SKM-1 (cell line): Measurements from ENCODE around the gene RBM33.
"Not testable (repeated sequence)": the region's sequence is repeated elsewhere in the genome, so short reads cannot be mapped to it uniquely, and the experiment has no call there.

Experiments
- DNase-seq: peaks from one replicate; lab custom pipeline; 2025; ENCODE audit not compliant: unreplicated experiment; lab: John Stamatoyannopoulos, UW

Gene RBM33

DNA sequence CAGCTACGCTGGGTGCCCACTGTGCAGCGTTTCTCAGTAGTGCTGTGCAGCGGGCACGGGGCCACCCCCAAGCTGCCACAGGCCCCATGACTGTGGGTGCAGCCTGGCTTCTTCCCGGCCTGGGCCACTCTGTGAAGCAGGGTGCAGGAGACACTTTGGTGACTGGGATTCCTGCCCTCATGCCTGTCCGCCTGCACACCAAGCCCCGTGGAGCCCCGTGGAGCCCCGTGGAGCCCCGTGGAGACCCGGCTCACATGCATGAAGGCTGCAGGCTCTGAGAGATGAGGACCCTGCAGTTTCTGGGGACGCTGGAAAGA is 171.7 kb downstream of the RBM33 start:
- no peak for DNase-seq

- no peak for DNase-seq
Measured at GRCh38 chr7:155816996-155817395, 172.5 kb downstream of the RBM33 start.

GRCh38 chr7:155817515-155817914 is 173.1 kb downstream of the RBM33 start:
- not testable (repeated sequence) for DNase-seq

- DNase-seq = no peak
Measured at GRCh38 chr7:155818154-155818819, 173.8 kb downstream of the RBM33 start.

- DNase-seq = no peak
Measured at GRCh38 chr7:155818820-155819168, 174.3 kb downstream of the RBM33 start.

- no peak for DNase-seq
Measured at GRCh38 chr7:155819186-155819585, 174.7 kb downstream of the RBM33 start.

DNA sequence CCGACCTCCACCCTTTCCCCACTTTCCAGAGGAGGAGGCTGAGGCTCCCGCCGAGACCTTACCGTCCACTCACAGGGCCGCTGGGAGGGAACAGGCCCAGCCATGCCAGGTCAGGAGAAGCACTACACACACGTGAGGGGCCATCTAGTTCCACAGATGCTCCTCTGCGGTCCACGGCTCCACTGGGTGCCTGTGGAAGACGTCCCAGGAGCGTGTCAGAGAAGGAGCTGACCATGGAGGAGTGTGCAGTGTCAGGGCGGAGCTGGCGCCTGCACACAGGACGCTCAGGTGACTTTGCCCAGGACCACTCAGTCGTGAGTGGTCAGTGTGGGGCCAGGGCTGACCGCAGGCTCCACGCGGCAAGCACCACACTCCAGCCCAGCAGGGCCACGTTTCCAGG is 175.8 kb downstream of the RBM33 start:
- no peak for DNase-seq

DNA sequence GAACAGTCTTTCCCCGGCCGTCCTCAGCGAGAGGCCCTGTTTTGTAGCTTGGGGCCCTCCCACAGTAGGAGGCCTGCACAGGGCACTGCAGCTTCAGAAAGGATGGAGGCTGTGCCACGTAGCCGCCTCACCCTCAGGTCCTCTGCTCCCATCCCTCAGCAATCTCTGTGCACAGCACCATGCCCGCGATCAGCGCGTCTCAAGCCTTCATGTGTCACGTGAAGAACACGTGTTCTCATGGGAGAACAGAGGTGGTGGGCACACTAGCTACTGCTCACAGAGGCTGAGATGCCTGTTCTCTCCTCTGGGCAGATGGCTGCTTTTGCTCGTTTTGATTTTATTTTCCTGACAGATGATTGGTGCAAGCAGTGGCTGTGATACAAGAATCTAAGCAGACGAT is 176.3 kb downstream of the RBM33 start:
- DNase-seq = no peak

DNA sequence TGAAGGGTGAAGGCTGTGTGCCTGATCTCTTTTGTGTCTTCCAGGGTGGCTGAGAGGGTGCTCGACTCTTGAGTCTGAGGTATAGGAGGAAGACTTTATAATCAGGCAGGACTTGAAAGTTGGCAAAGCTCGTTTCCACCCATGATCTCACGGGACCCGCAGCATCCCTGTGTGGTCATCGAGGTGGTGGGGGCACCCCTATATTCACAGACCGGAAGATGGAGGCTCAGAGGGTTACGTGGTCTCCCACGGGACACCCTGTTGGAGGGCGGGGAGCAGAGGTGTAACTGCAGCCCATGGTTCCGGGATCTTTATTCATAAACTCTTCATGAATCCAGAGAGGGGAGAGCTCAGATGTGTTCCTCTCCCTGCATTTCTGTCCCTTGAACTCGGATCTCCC is 177.4 kb downstream of the RBM33 start:
- DNase-seq = no peak

- no peak for DNase-seq
Measured at GRCh38 chr7:155824227-155824886, 179.9 kb downstream of the RBM33 start.

- no peak for DNase-seq
Measured at GRCh38 chr7:155825336-155825735, 180.9 kb downstream of the RBM33 start.

GRCh38 chr7:155829796-155830470 is 185.5 kb downstream of the RBM33 start:
- no peak for DNase-seq
